HG03520 (cell line): ENCODE data around the gene PRR33.
"Not testable (repeated sequence)": the region's sequence is repeated elsewhere in the genome, so short reads cannot be mapped to it uniquely, and the experiment has no call there.

Experiments used
- ATAC-seq: cut with Tn5 transposase; IDR thresholded peaks from one replicate; pipeline ENCODE4 v1.9.1; 2021; ENCODE audit warnings: mild to moderate bottlenecking, moderate library complexity; ENCODE audit not compliant: unreplicated experiment

The PRR33 gene

GRCh38 chr11:1878137-1879031 is 13.3 kb downstream of the PRR33 start:
- no peak for ATAC-seq

- ATAC-seq = no peak
Measured at GRCh38 chr11:1877211-1878136, 14.2 kb downstream of the PRR33 start.

GRCh38 chr11:1876361-1877063 is 15.2 kb downstream of the PRR33 start:
- no peak for ATAC-seq

GRCh38 chr11:1875851-1876301 is 15.8 kb downstream of the PRR33 start:
- ATAC-seq = not testable (repeated sequence)

- ATAC-seq = no peak
Measured at GRCh38 chr11:1875093-1875850, 16.4 kb downstream of the PRR33 start.

GRCh38 chr11:1874441-1875092 is 17.1 kb downstream of the PRR33 start:
- not testable (repeated sequence) for ATAC-seq

- not testable (repeated sequence) for ATAC-seq
Measured at GRCh38 chr11:1873813-1874150, 17.9 kb downstream of the PRR33 start.

- ATAC-seq = no peak
Measured at GRCh38 chr11:1873048-1873812, 18.5 kb downstream of the PRR33 start.

GRCh38 chr11:1872267-1872985 is 19.3 kb downstream of the PRR33 start:
- ATAC-seq = no peak

- no peak for ATAC-seq
Measured at GRCh38 chr11:1871531-1871930, 20.2 kb downstream of the PRR33 start.

GRCh38 chr11:1870721-1871466 is 20.8 kb downstream of the PRR33 start:
- no peak for ATAC-seq

- no peak for ATAC-seq
Measured at GRCh38 chr11:1870326-1870696, 21.4 kb downstream of the PRR33 start.

GRCh38 chr11:1869427-1870325 is 22.0 kb downstream of the PRR33 start:
- ATAC-seq = no peak

GRCh38 chr11:1868636-1869291 is 22.9 kb downstream of the PRR33 start:
- ATAC-seq = no peak

- no peak for ATAC-seq
Measured at GRCh38 chr11:1868056-1868635, 23.5 kb downstream of the PRR33 start.

GRCh38 chr11:1867381-1867780 is 24.3 kb downstream of the PRR33 start:
- ATAC-seq = no peak
